Glutamatergic neuron (in vitro differentiated cells): ENCODE data around the gene UCK2. TPM values are rescaled to one million over a fixed set of nuclear protein-coding genes. Genes with fewer than 3 reads are reported as not detected.

Experiments
- DNase-seq: peaks from one replicate; pipeline ENCODE4 v3.0.0; 2022
- H3K27ac Mint-ChIP-seq: one replicate; pipeline ENCODE4 v1.8.0; 2020; ENCODE audit warnings: mild to moderate bottlenecking, mixed read lengths, inconsistent platforms; ENCODE audit not compliant: unreplicated experiment
- H3K27me3 Mint-ChIP-seq: one replicate; pipeline ENCODE4 v1.8.0; 2020; ENCODE audit warnings: mild to moderate bottlenecking, moderate library complexity, mixed read lengths, inconsistent platforms; ENCODE audit not compliant: unreplicated experiment
- H3K36me3 Mint-ChIP-seq: one replicate; pipeline ENCODE4 v1.8.0; 2020; ENCODE audit warnings: mild to moderate bottlenecking, mixed read lengths, inconsistent platforms; ENCODE audit not compliant: unreplicated experiment
- H3K4me1 Mint-ChIP-seq: one replicate; pipeline ENCODE4 v1.8.0; 2020; ENCODE audit warnings: mild to moderate bottlenecking, low read depth, mixed read lengths, inconsistent platforms; ENCODE audit not compliant: unreplicated experiment
- H3K4me3 Mint-ChIP-seq: one replicate; pipeline ENCODE4 v1.8.0; 2020; ENCODE audit warnings: mild to moderate bottlenecking, mixed read lengths, inconsistent platforms; ENCODE audit not compliant: unreplicated experiment
- H3K9me3 Mint-ChIP-seq: one replicate; pipeline ENCODE4 v1.8.0; 2020; ENCODE audit warnings: mild to moderate bottlenecking, moderate library complexity, mixed read lengths, inconsistent platforms; ENCODE audit not compliant: unreplicated experiment
- total RNA-seq: library from RNA; stranded (reverse); fragmentation: NEBNext Ultra II Directional; extraction: Animal tissue kit (Norgen Biotek cat#: 25700); gene quantifications from one replicate; pipeline ENCODE4 v1.2.1, GENCODE V29; 2021; ENCODE audit not compliant: unreplicated experiment
- TF ChIP-seq, protein P1 (sequence below): fragments of 200-600 bp; sonication (generic); IDR thresholded peaks from one replicate; pipeline ENCODE4 v1.5.0; 2021; ENCODE audit not compliant: partially characterized antibody, unreplicated experiment

The UCK2 gene
- total RNA-seq, 1 donor from 2014 or later: 29.9 TPM

DNA sequence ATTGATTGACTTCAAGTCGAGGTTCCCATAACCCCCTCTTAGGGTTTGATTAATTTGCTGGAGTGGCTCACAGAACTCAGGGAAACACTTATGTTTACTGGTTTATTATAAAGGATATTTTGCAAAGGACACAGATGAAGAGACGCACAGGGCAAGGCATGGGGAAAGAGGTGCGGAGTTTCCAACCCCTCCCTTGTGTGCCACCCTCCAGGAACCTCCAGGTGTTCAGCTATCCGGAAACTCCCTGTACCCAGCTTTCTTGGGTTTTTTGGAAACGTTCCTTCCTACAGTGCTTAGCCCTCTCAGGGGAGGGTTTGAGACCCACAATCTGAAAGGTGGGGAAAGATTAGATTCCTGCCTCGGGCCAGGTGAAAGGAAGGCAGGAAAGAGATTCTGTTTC, 48.2 kb downstream of the UCK2 start:
- Mint-ChIP-seq H3K36me3 (peaks cover 17% of the 10 kb centered on the region), H3K27ac (no peak overlapping the region), H3K27me3 (peaks cover 2% of the 10 kb centered on the region), H3K4me3 (no peak overlapping the region), H3K9me3 (peaks cover 5% of the 10 kb centered on the region), H3K4me1 (no peaks in the 10 kb centered on the region)
- TF ChIP-seq, protein P1, sequence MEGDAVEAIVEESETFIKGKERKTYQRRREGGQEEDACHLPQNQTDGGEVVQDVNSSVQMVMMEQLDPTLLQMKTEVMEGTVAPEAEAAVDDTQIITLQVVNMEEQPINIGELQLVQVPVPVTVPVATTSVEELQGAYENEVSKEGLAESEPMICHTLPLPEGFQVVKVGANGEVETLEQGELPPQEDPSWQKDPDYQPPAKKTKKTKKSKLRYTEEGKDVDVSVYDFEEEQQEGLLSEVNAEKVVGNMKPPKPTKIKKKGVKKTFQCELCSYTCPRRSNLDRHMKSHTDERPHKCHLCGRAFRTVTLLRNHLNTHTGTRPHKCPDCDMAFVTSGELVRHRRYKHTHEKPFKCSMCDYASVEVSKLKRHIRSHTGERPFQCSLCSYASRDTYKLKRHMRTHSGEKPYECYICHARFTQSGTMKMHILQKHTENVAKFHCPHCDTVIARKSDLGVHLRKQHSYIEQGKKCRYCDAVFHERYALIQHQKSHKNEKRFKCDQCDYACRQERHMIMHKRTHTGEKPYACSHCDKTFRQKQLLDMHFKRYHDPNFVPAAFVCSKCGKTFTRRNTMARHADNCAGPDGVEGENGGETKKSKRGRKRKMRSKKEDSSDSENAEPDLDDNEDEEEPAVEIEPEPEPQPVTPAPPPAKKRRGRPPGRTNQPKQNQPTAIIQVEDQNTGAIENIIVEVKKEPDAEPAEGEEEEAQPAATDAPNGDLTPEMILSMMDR: no peak
- no peak for DNase-seq

DNA sequence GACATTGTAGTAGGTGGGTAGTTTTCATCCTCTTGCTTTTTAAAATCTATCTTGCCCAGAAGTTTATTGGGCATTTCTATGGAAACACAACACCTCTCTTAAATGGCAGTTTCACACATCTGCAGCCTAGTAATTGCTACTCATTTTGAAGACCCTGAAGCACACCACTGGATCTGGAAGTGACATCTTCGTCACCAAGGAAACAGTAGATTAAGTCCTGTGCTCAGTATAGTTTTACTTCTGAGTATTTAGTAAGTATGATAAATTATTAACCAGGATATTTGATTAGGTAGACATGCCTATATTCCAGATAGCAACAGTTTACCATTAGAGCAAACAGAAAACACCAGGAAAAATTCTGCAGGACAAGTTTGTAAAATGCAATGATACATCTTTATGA, 48.7 kb downstream of the UCK2 start:
- Mint-ChIP-seq H3K4me3 (no peak overlapping the region), H3K27me3 (peaks cover 2% of the 10 kb centered on the region), H3K9me3 (peaks cover 6% of the 10 kb centered on the region), H3K4me1 (no peaks in the 10 kb centered on the region), H3K36me3 (peaks cover 17% of the 10 kb centered on the region), H3K27ac (no peak overlapping the region)
- DNase-seq: no peak
- TF ChIP-seq, protein P1: no peak

DNA sequence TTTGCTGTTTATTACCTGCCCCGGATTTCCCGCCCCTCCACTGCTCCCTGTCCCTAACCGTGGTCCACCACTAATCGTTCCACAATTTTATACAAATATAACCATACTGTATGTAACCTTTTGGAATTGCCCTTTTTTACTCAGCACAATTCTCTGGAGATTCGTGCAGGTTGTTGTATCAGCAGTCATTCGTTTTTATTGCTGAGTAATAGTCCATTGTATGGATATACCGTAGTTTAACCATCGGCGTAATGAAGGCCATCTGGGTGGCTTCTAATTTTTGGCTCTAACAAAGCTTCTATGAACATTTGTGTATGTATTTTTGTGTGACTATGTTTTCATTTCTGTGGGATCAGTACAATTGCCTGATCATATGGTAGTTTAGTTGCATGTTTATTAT, 50.0 kb downstream of the UCK2 start:
- H3K36me3 Mint-ChIP-seq: peaks cover 17% of the 10 kb centered on the region
- H3K27ac Mint-ChIP-seq: no peak overlapping the region
- H3K4me1 Mint-ChIP-seq: no peaks in the 10 kb centered on the region
- peaks cover 5% of the 10 kb centered on the region for H3K9me3 Mint-ChIP-seq
- peaks cover 2% of the 10 kb centered on the region for H3K27me3 Mint-ChIP-seq
- no peak overlapping the region for H3K4me3 Mint-ChIP-seq
- TF ChIP-seq, protein P1: no peak
- DNase-seq: no peak

DNA sequence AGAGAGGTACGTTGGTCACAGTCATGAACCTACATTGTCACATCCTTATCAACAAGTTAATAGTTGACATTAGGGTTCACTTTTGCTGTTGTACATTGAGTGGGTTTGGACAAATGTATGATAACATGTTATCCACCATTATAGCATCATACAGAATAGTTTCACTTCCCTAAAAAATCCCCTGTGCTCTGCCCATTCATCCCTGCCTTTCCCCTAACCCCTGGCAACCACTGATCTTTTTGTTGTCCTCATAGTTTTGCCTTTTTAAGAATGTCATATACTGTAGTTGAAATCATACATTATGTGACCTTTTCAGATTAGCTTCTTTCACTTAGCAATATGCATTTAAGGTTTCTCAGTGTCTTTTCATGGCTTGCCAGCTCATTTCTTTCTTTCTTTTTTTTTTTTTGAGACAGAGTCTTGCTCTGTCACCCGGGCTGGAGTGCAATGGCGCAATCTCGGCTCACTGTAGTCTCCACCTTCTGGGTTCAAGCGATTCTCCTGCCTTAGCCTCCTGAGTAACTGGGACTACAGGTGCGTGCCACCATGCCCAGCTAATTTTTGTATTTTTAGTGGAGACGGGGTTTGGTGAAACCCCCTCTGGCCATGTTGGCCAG, 50.6 kb downstream of the UCK2 start:
- no peaks in the 10 kb centered on the region for H3K4me1 Mint-ChIP-seq
- H3K27ac Mint-ChIP-seq: no peak overlapping the region
- peaks cover 17% of the 10 kb centered on the region for H3K36me3 Mint-ChIP-seq
- H3K9me3 Mint-ChIP-seq: peaks cover 5% of the 10 kb centered on the region
- H3K27me3 Mint-ChIP-seq: peaks cover 2% of the 10 kb centered on the region
- TF ChIP-seq, protein P1: no peak
- no peak overlapping the region for H3K4me3 Mint-ChIP-seq
- no peak for DNase-seq

DNA sequence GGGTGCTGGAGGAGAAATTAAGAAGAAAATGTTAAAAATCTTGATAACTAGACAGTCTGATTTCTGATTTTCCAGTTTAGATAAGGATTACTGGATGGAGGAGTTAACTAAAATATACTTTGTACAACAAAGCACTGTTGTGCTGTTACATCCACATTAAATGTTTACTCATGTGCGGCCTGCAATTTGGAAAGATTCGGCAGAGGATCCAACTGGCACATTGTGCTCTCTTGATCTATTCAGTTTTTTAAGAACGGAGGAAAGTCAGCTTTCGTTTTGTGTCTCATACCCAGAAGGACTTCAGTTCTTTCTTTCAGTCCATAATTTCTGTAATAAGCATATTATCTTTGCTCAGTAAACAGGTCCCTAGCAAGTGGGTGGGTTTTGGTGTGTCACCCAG, 52.5 kb downstream of the UCK2 start:
- H3K27ac Mint-ChIP-seq: no peak overlapping the region
- no peak for DNase-seq
- no peak overlapping the region for H3K4me3 Mint-ChIP-seq
- peaks cover 17% of the 10 kb centered on the region for H3K36me3 Mint-ChIP-seq
- H3K9me3 Mint-ChIP-seq: peaks cover 5% of the 10 kb centered on the region
- H3K27me3 Mint-ChIP-seq: peaks cover 2% of the 10 kb centered on the region
- TF ChIP-seq, protein P1: no peak
- H3K4me1 Mint-ChIP-seq: no peaks in the 10 kb centered on the region
